T-helper 2 cell treated with Interferon-gamma antibody and Interleukin-4, amounts not matched to agents 100 ng/mL and 5 ng/mL, for 36 hours (primary cell): ENCODE data around the gene SLC18A3. TPM values are rescaled to one million over a fixed set of nuclear protein-coding genes. Genes with fewer than 3 reads are reported as not detected.

ENCODE experiments used
- intact Hi-C: fragments of 100-400 bp; cut with micrococcal nuclease; formaldehyde crosslinking; loops from one replicate; pipeline ENCODE4 v1.15.1; 2023
- total RNA-seq: library from RNA; stranded (reverse); gene quantifications from 2 replicates; pipeline ENCODE4 v1.2.3, GENCODE V29; 2022

The SLC18A3 gene
- total RNA-seq, 1 donor from 2014 or later, result not detected

- intact Hi-C loops, result loop anchor here (2.0 to 10.0 kb wide), 2 partner anchors 299 to 629 kb away; no protein-coding TSS in a partner anchor
These were observed 14.2 kb upstream of the SLC18A3 start for GRCh38 chr10:49595713-49596492.

DNA sequence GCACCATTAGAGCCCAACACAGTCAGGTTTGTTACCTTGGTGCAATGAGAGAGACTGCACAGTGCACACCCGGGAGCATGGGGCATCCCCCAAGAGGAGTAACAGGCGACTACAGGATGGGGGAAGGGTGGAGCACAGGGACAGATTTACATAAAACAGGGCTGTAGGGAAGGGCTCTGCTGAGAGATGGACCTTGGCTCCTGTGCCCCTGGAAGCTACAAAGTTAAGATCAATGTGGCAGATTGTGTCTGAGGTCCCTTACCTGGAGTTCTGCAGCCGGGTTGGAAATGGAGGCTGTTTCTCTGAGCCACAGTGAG is 13.7 kb upstream of the SLC18A3 start:
- intact Hi-C loops, result loop anchor here (10.0 kb wide), 1 partner anchor 298 kb away; no protein-coding TSS in a partner anchor

DNA sequence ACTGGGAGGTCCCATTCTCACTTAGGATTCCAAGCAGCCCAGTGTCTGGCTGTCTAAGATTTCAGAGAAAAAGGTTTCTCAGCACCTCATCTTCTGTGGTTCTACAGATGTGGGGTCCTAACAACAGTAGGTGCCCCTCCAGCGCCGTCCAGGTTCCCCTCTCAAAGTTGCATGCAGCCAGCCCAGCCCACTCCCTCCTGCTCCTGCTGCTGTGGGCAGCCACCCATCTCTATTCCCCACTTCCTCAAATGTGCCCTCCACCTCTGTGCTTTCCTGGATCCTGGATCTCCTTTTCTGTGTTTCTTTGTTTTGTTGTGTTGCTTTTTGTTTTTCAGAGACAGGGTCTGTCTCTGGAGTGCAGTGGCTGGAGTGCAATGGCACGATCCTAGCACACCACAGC is 13.3 kb upstream of the SLC18A3 start:
- intact Hi-C loops, result loop anchor here (10.0 kb wide), 1 partner anchor 298 kb away; no protein-coding TSS in a partner anchor

GRCh38 chr10:49597426-49598163 is 12.5 kb upstream of the SLC18A3 start:
- intact Hi-C loops, result loop anchor here (10.0 kb wide), 1 partner anchor 297 kb away; no protein-coding TSS in a partner anchor

DNA sequence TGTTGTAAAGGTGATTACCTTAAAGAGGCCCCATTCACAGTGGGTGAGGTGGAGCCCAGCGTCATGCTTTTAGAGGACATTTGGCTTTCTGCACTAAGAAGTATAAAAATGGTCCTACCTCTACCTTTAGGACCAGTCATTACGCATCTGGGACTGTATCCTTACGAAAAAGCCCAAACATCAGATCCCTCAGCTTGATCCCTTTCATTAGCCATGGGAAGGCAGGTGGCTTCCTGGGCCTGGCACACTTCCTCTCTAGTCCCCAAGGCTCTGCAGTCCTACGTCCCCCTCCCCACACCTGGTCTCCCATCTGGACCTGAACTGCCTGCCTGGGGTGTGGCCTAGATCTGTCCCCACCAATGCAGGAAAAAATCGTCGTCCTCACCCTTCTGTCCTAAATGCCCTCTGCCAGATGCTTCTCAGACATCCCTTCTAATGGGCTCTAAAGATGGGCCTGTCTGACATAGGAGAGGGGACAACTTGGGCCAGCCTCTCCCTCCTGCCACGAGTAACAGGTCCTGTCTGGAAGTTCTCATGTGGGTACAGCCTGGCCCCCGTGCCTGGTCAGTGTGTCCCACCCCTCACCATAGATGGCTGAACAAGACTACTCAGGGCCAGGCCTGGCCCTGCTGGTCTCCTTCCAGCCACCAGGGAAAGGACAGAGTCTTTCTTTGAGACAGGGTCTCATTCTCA is 11.8 kb upstream of the SLC18A3 start:
- intact Hi-C loops, result loop anchor here (10.0 kb wide), 1 partner anchor 296 kb away; no protein-coding TSS in a partner anchor

GRCh38 chr10:49598986-49599385 is 11.1 kb upstream of the SLC18A3 start:
- intact Hi-C loops, result loop anchor here (10.0 kb wide), 1 partner anchor 296 kb away; no protein-coding TSS in a partner anchor

DNA sequence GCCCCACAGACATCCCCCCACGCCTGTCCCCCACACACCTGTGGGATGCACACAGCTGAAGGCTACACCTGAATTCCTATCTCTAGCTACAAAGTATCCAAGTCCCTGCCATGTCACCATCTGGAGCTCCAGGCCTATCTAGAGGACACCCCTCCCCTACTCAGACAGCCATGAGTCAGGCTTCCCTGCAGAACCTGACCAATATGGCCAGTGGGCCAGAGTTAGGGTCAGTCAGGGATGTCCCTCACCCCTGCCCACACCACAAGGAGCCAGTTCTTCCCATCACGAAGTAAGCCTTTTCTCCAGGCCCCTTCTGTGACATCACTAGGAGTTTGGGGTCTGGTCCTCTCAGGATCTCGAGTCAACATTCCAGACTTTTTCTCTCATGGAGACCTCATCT is 10.6 kb upstream of the SLC18A3 start:
- intact Hi-C loops, result loop anchor here (10.0 kb wide), 1 partner anchor 295 kb away; no protein-coding TSS in a partner anchor

DNA sequence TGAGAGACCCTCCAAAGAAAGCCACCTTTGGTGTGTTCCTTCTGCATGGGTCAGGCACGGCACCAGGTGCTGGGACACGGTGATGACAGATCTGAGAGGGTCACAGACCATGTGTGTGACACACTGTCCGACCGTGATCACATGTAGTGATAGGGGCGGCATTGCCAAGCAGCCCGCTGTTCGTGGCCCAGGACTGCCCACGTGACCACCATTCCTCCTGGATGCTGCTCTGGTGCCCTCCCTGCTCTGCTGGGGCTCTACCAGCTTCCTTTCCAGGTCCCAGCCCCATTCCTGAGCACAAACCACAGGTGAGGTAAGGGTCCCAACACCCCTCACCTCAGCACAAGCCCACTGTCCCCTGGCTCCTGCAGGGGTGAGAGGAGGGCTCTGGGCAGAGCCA is 10.1 kb upstream of the SLC18A3 start:
- intact Hi-C loops, result no loop called here

- intact Hi-C loops, result no loop called here
These were observed 9.2 kb upstream of the SLC18A3 start for GRCh38 chr10:49600781-49601400.

- intact Hi-C loops, result no loop called here
These were observed 8.3 kb upstream of the SLC18A3 start for GRCh38 chr10:49601857-49602256.

DNA sequence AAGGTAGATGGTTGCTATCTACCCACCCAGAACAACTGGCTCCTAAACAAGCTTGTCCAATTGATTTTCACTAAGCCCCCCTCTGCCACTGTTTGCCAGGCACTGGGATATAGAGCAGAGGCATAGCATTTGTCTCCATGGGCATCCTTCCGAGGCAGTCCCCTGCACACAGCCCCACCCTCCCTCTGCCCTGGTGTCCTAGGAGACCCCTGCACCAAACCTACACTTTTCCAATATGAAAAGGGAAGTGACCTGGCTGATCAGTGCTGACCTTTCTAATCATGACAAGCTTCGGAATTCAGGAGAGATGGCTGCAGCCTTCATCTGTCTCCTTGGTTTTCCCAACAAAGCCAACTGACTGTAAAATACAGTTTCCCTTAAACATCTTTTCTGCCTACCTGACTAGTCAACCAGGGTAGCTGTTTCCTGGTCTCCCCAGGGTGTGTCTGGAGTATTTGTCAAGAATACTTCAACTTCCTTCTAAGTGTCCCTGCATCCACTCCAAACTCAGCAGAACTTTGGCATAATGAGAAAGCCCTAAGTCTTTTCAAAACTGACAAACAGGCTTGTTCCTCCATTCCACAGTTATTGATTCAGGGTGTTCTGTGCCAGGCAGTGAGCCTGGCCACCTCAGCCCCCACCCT is 7.6 kb upstream of the SLC18A3 start:
- intact Hi-C loops, result no loop called here

DNA sequence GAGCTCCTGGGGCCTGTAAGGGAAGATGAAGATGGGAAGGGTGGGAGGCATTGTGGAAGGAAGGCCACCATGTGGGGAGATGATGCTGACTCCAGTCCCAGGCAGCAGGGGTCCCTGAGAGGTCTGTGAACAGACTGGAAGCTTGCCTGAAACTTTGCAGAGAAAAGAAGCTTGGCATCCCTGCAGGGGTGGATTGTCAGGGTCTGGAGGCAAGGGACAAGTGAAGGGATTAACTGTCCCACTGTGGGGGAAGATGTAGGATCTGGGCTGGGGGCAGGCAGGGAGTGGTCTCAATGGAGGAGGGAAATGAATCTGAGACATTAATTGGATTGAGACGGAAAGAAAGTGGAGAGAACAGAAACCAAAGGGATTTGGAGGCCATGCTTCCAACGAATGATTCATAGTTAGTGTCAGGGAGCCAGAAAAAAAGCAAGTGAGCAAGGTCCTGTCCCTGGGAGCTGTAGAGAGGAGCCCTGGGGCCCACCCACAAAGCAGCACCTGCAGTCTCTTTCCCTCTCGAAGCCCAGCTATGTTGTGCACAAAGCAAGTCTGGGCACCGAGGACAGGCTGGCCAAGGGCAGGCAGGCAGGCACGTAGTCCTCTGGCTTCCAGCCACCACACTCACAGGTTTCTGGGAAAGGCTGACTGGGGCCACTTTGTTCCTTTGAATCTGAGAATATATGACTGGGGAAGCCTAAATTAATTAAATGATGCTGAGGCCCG is 4.7 kb upstream of the SLC18A3 start:
- intact Hi-C loops, result no loop called here

GRCh38 chr10:49605939-49606509 is 4.1 kb upstream of the SLC18A3 start:
- intact Hi-C loops, result no loop called here

GRCh38 chr10:49606981-49607535 is 3.1 kb upstream of the SLC18A3 start:
- intact Hi-C loops, result loop anchor here (1.0 kb wide), 3 partner anchors 68 to 209 kb away; partner anchors contain the start of genes ERCC6 and OGDHL

DNA sequence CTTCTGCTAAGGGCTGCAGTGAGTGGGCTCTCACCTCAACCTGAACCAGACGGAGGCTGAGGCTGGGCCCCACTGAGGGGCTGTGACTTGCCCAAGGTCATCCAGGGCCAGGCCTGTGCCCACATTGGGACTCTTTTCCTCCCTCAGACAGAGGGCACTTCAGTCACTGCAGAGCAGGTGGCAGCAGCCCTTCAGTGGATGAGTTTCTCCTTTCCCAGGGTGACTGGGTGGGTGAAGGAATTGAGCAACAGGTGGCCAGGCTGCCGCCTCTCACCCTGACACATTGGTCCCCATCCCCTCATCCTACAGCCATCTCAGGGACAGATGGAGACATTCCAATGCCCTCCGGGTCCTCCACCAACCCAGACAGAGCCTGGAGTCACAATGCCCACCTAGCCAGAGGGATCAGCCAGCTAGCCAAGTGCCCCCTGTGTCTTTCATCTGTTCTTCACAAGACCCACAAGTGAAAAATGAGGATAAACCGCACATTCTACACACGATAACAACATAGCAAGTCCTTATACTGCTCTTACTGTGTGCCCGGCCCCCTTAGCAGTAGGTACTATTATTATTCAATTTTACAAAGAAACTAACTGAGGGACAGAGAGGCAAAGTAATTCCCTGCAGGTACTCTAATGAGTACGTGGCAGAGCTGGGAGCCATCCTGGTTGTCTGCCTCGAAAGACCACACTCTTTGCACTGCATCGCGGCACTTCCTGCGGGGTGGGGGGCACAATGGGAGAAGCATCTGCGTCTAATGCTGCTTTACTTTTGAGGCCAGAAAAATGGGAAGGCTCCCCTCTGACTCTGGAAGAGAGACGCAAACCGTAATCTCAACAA is 1.7 kb upstream of the SLC18A3 start:
- intact Hi-C loops, result no loop called here

DNA sequence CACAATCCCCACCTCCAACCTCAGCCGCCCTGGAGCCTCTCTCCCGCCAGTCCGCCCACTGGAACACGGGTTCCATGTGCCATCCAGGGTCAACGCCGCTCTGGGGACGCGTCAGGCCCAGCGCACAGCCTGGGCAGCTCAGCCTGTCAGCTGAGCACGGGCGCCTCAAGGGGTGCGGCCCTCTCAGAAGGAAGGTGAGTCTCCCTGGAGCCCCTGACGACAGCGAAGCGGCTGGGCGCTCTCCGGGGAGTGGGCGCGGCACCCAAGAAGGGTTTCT is 1.2 kb upstream of the SLC18A3 start:
- intact Hi-C loops, result no loop called here

DNA sequence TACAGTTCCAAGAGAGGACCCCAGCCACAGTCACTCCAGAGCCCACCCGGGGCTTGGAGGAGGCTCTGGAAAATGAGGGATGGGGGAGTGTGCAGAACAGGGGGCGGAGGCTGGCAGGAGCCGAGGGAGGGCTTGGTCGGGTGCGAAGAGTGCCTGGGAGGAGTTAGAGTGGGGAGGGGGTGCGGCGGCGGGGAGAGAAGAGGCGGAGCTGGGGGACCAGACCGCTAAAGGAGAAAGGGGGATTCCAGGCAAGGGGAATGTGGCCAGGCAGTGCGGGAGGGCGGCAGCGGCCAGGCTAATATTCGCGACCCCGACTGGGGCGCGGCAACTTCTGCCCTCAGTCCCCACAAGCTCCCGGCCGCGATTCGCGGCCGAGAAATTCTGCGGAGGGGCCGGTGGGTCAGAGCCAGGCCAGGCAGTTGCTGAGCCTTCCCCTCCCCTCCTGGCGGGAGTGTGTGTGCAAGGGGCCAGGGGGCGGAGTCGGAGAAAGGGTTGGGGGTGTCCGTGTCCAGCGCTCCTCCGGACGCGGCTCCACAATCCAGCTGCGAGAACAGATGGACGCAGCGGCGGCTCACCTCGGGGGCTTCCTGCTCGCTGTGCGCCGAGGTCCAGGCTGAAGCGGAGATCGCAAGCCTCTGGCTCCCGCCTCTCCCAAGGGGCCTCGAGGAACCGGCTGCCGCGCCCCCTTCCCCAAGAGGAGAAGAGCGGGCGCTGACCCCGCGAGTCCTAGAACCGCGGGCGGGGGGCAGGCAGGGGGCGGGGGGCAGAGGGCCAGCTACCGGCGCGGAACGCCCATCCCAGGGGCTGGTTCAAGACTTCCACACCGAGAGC is 612 bp upstream of the SLC18A3 start:
- intact Hi-C loops, result no loop called here
